GM12878 (cell line): Measurements from ENCODE around the gene SFN. TPM values are rescaled to one million over a fixed set of nuclear protein-coding genes. Genes with fewer than 3 reads are reported as not detected.

ENCODE experiments used
- ATAC-seq: fragments of 200-7000 bp; cut with Tn5 transposase; 3 replicates; pipeline ENCODE4 v1.9.1; 2020; ENCODE audit warnings: mild to moderate bottlenecking, moderate library complexity
- BruUV-seq: library from RNA; stranded (reverse); fragments of 400-500 nt; replicated peaks from 2 replicates; lab custom pipeline; 2021; lab: Mats Ljungman, UMichigan
- CTCF ChIA-PET: fragments of 300-600 bp; sonication (Branson Sonifier 250); formaldehyde crosslinking; extraction: SDS; loops from one replicate; lab custom pipeline; 2021; ENCODE audit warnings: inconsistent platforms; lab: Yijun Ruan, JAX
- POLR2A ChIA-PET: fragments of 350-600 bp; formaldehyde crosslinking; extraction: SDS; loops from one replicate; lab custom pipeline; 2021; ENCODE audit warnings: inconsistent platforms; lab: Charles Lee
- RAD21 ChIA-PET: fragments of 300-600 bp; sonication (Branson Sonifier 250); formaldehyde crosslinking; loops from one replicate; lab custom pipeline; 2023; ENCODE audit warnings: antibody characterized with exemption; ENCODE audit not compliant: unreplicated experiment; lab: Charles Lee
- SMC1A ChIA-PET: fragments of 300-600 bp; sonication (Branson Sonifier 250); formaldehyde crosslinking; loops from one replicate; lab custom pipeline; 2023; ENCODE audit not compliant: unreplicated experiment, uncharacterized antibody; lab: Charles Lee
- DNase-seq: peaks from one replicate; pipeline ENCODE4 v3.0.0-alpha.2; 2011; ENCODE audit warnings: low read depth, low spot score
- FAIRE-seq: peaks from 3 replicates; lab custom pipeline; 2011; peaks lifted over from hg19 to GRCh38; lab: Jason Lieb, UNC
- H2AFZ ChIP-seq: 2 replicates; pipeline ENCODE4 v1.6.0; 2011; ENCODE audit warnings: low read depth, low read length, control low read depth; ENCODE audit not compliant: control insufficient read depth
- H3K27ac ChIP-seq: 2 replicates; pipeline ENCODE4 v1.5.1; 2011; ENCODE audit warnings: control low read depth; ENCODE audit not compliant: control insufficient read depth, insufficient read depth
- H3K27me3 ChIP-seq, 2 experiments: replicated peaks in 1 of 2; 2 replicates each; pipeline versions ENCODE4 v1.6.0 to v1.6.1; 2011; ENCODE audit warnings: low read length in 1 of 2; ENCODE audit not compliant: control insufficient read depth in 2 of 2, insufficient read depth in 2 of 2
- H3K36me3 ChIP-seq, 2 experiments: 2 replicates each; pipeline ENCODE4 v1.5.1; 2011; ENCODE audit warnings: low read length in 1 of 2; ENCODE audit not compliant: control insufficient read depth in 2 of 2, insufficient read depth in 2 of 2
- H3K4me1 ChIP-seq: 2 replicates; pipeline ENCODE4 v1.6.1; 2011; ENCODE audit warnings: mild to moderate bottlenecking, low read length, moderate library complexity, mixed read lengths; ENCODE audit not compliant: control insufficient read depth, insufficient read depth
- H3K4me2 ChIP-seq: 2 replicates; pipeline ENCODE4 v1.6.0; 2011; ENCODE audit warnings: control low read depth; ENCODE audit not compliant: control insufficient read depth, insufficient read depth
- H3K4me3 ChIP-seq: fragments of 200-600 bp; sonication (generic); 2 replicates; pipeline ENCODE4 v1.5.1; 2016
- H3K79me2 ChIP-seq: 2 replicates; pipeline ENCODE4 v1.6.0; 2011; ENCODE audit warnings: low read length; ENCODE audit not compliant: control insufficient read depth, insufficient read depth
- H3K9ac ChIP-seq: 2 replicates; pipeline ENCODE4 v1.8.0; 2011; ENCODE audit warnings: low read length, control low read depth, mixed read lengths; ENCODE audit not compliant: control insufficient read depth, insufficient read depth
- H3K9me3 ChIP-seq: replicated peaks from 3 replicates; pipeline ENCODE4 v1.5.1; 2011; ENCODE audit warnings: mild to moderate bottlenecking, low read length; ENCODE audit not compliant: control insufficient read depth, insufficient read depth
- H4K20me1 ChIP-seq: 2 replicates; pipeline ENCODE4 v1.6.0; 2011; ENCODE audit not compliant: control insufficient read depth, insufficient read depth
- ASH2L ChIP-seq: fragments of 300-600, 200-600 bp; sonication (generic); IDR thresholded peaks from 2 replicates; pipeline ENCODE4 v1.6.1; 2017; ENCODE audit warnings: low read depth, mild to moderate bottlenecking, borderline replicate concordance
- ATF2 ChIP-seq: IDR thresholded peaks from 2 replicates; pipeline ENCODE4 v1.6.1; 2012; ENCODE audit warnings: low read length, inconsistent platforms
- EED ChIP-seq: sonication (generic); IDR thresholded peaks from 2 replicates; pipeline ENCODE4 v1.6.1; 2016; ENCODE audit warnings: antibody characterized with exemption, low read depth
- MLLT1 ChIP-seq: fragments of 450-650 bp; IDR thresholded peaks from 2 replicates; pipeline ENCODE4 v1.6.1; 2016; ENCODE audit warnings: mild to moderate bottlenecking
- MXI1 ChIP-seq: fragments of 150-350 bp; IDR thresholded peaks from 2 replicates; pipeline ENCODE4 v1.6.1; 2011; ENCODE audit warnings: low read depth, mild to moderate bottlenecking, inconsistent platforms, low read length, improper control_type of control experiment
- MYB ChIP-seq: fragments of 150-350 bp; IDR thresholded peaks from 2 replicates; pipeline ENCODE4 v1.6.1; 2014; ENCODE audit warnings: mild to moderate bottlenecking, low read depth, low read length, borderline replicate concordance
- POLR2A ChIP-seq: IDR thresholded peaks from 2 replicates; pipeline ENCODE4 v1.6.1; 2011; ENCODE audit warnings: low read depth, mild to moderate bottlenecking, low read length
- RAD21 ChIP-seq: IDR thresholded peaks from 2 replicates; pipeline ENCODE4 v1.6.1; 2011; ENCODE audit warnings: mild to moderate bottlenecking, low read depth, low read length, moderate library complexity; ENCODE audit not compliant: insufficient read depth
- SIN3A ChIP-seq: IDR thresholded peaks from 2 replicates; pipeline ENCODE4 v1.6.1; 2012; ENCODE audit warnings: low read depth, low read length, improper control_type of control experiment
- ZNF24 ChIP-seq: fragments of 450-650 bp; IDR thresholded peaks from 2 replicates; pipeline ENCODE4 v1.6.1; 2017; ENCODE audit warnings: antibody characterized with exemption, mild to moderate bottlenecking
- WGBS: methylation state at CpG from one replicate; pipeline ENCODE4 v1.1.6; 2016; ENCODE audit warnings: low lambda C conversion rate; ENCODE audit not compliant: insufficient replicate concordance, insufficient coverage; ENCODE audit errors: missing lambda C conversion rate; 5-methylcytosine and 5-hydroxymethylcytosine counted together
- in situ Hi-C: fragments of 300-500 bp; cut with MboI; formaldehyde crosslinking; loops from 9 replicates; pipeline ENCODE4 v1.14.3; 2018; ENCODE audit warnings: mixed read lengths
- intact Hi-C: fragments of 100-400 bp; cut with micrococcal nuclease; formaldehyde crosslinking; loops from one replicate; pipeline ENCODE4 v1.14.2; 2022; ENCODE audit not compliant: unreplicated experiment
- polyA plus RNA-seq, 11 experiments: library from polyadenylated mRNA; depleted of rRNA in 4 of 11; unstranded in 6 of 11; stranded (reverse) in 5 of 11; fragments of >200 nt; fragmentation: Nextera tagmentation in 4 of 11; fragmentation: Illumina TruSeq in 1 of 11; extraction: Ambion mirVana in 4 of 11; extraction: Trizol in 1 of 11; gene quantifications; 1 replicate in 1 of 11; 2 replicates in 10 of 11; pipeline versions ENCODE4 v1.2.1 to v1.2.3, GENCODE V29; 2011 to 2016; ENCODE audit warnings: inconsistent platforms in 2 of 11, missing spikeins in 2 of 11, low read depth in 1 of 11
- total RNA-seq, 4 experiments: library from RNA; depleted of rRNA in 3 of 4; stranded (reverse); fragments of >200 nt in 3 of 4; fragmentation: Illumina TruSeq in 1 of 4; extraction: Trizol in 1 of 4; gene quantifications; 2 replicates each; pipeline versions ENCODE4 v1.2.1 to v1.2.3, GENCODE V29; 2013 to 2021

SFN gene
- total and polyA plus RNA-seq, 10 of the 15 experiments (the other 5 are each of a cell fraction or from before 2014, with no cell fraction given) = 0.19 to 2.9 (median 1.0) TPM

GRCh38 chr1:26857473-26858060 is 5.4 kb upstream of the SFN start (continued):
- no peak for TF ChIP-seq MXI1
- TF ChIP-seq SIN3A = no peak

GRCh38 chr1:26858160-26858559 is 4.8 kb upstream of the SFN start:
- Histone ChIP-seq H3K27ac (no peak overlapping the region), H3K4me3 (no peak overlapping the region), H3K36me3 (peaks cover 10 to 16% of the 10 kb centered on the region in 2 experiments), H2AFZ (no peak overlapping the region), H3K27me3 (no peaks in the 10 kb centered on the region)
- CTCF ChIA-PET = interaction anchor here (0.7 to 5.9 kb wide), 14 partner anchors 16 to 352 kb away, joined by 3 to 25 read pairs (median 4); no protein-coding TSS in a partner anchor
- POLR2A ChIA-PET = interaction anchor here (1.6 to 1.9 kb wide), 2 partner anchors 9 to 23 kb away, joined by 4 to 6 read pairs; no protein-coding TSS in a partner anchor
- SMC1A ChIA-PET = interaction anchor here (0.8 to 2.5 kb wide), 6 partner anchors 20 to 258 kb away, joined by 3 to 9 read pairs (median 6); no protein-coding TSS in a partner anchor
- no TSS peak for BruUV-seq
- FAIRE-seq = no peak
- intact Hi-C loops = no loop called here
- 0 out of 2 replicates have a peak, but pooled peaks have one; percentile 13 for TF ChIP-seq POLR2A
- no peak for TF ChIP-seq ASH2L
- no peak for TF ChIP-seq MYB
- no peak for TF ChIP-seq MLLT1
- no peak for TF ChIP-seq ATF2
- no peak for TF ChIP-seq RAD21
- TF ChIP-seq EED = no peak
- TF ChIP-seq ZNF24 = no peak
- TF ChIP-seq, all 136 proteins: peak for 1
- RAD21 ChIA-PET = interaction anchor here (0.5 to 2.7 kb wide), 5 partner anchors 9 to 355 kb away, joined by 3 to 8 read pairs (median 4); no protein-coding TSS in a partner anchor
- DNase-seq (no peak), ATAC-seq (no peak)
- Histone ChIP-seq H3K9ac (no peak overlapping the region), H3K79me2 (no peaks in the 10 kb centered on the region), H3K4me2 (no peak overlapping the region), H4K20me1 (no peaks in the 10 kb centered on the region), H3K9me3 (no peaks in the 10 kb centered on the region), H3K4me1 (peaks cover 7% of the 10 kb centered on the region)
- in situ Hi-C loops = no loop called here
- WGBS = 96% methylated on average over 4 of the region's 4 CpGs
